ENCODE measurements around the gene SMYD4. TPM values are rescaled to one million over a fixed set of nuclear protein-coding genes. Genes with fewer than 3 reads are reported as not detected.

SMYD4 gene
- total and polyA plus RNA-seq, 9 of the 15 experiments (the other 6 are each of a cell fraction or from before 2014, with no cell fraction given) = 1.3 to 10.2 (median 6.7) TPM

- Histone ChIP-seq H3K9me1 (ENCODE audit: control insufficient read depth, insufficient read depth, low read length) (no peaks in the 10 kb centered on the region), H3K4me1 (replicated peaks in 1 of 2; ENCODE audit: control insufficient read depth in 2 of 2, insufficient read depth in 2 of 2, low read length in 2 of 2) (peaks cover 21 to 37% of the 10 kb centered on the region in 2 experiments; a peak in 4 of 5 replicates), H3K4me3 (no peak overlapping the region), H3K79me2 (ENCODE audit: control insufficient read depth, insufficient read depth, low read length) (peaks cover 22% of the 10 kb centered on the region), H3K4me2 (ENCODE audit: insufficient read depth, low read length) (no peak overlapping the region), H3K9ac (ENCODE audit: insufficient read depth in 1 of 2, low read depth in 2 of 2, low read length in 2 of 2) (no peak overlapping the region), H3K27me3 (ENCODE audit: control insufficient read depth in 2 of 2, insufficient read depth in 2 of 2, low read length in 2 of 2) (no peaks in the 10 kb centered on the region), H3K9me3 (replicated peaks; ENCODE audit: control insufficient read depth, insufficient read depth, low read depth, low read length) (no peaks in the 10 kb centered on the region), H3K36me3 (ENCODE audit: control insufficient read depth, insufficient read depth, low read length) (peaks cover 5% of the 10 kb centered on the region; the same call in 1 of the 3 replicates), H2AFZ (ENCODE audit: low read depth, low read length) (no peak overlapping the region), H4K20me1 (replicated peaks; ENCODE audit: control insufficient read depth, insufficient read depth, low read length) (no peaks in the 10 kb centered on the region), H3K27ac (ENCODE audit: extremely low read depth, low read depth, low read length) (no peak overlapping the region)
- no TSS peak for BruUV-seq (replicated peaks)
- ChIA-PET POLR2A (interaction anchor here (0.6 to 1.2 kb wide), 3 partner anchors 15 to 112 kb away, joined by 3 to 4 read pairs (median 3); no protein-coding TSS in a partner anchor), CTCF (ENCODE audit: low intra/inter-chr PET ratio) (no interaction called here)
- WGBS (ENCODE audit: insufficient coverage, low coverage, missing lambda C conversion rate) = 96% methylated on average over 4 of the region's 21 CpGs
- DNase-seq (ENCODE audit: extremely low read depth in 1 of 4, low spot score in 3 of 4) (no peak), ATAC-seq (no peak), FAIRE-seq (no peak)
- in situ Hi-C loops (cut with MboI) = loop anchor here (5.0 kb wide), 1 partner anchor 34 kb away; no protein-coding TSS in a partner anchor
- intact Hi-C loops (cut with micrococcal nuclease) = no loop called here
- TF ChIP-seq GTF2F1 (IDR thresholded peaks at IDR 0.05; ENCODE audit: low read depth, low read length) = no peak
- no peak for TF ChIP-seq KDM2B (CRISPR knock-in tag; IDR thresholded peaks at IDR 0.05)
- peak; percentile 31; the same call in 1 of the 2 replicates for TF ChIP-seq POLR2G (IDR thresholded peaks at IDR 0.05; ENCODE audit: low read depth, low read length)
Measured at GRCh38 chr17:1766382-1767135, 63.1 kb downstream of the SMYD4 start.

DNA sequence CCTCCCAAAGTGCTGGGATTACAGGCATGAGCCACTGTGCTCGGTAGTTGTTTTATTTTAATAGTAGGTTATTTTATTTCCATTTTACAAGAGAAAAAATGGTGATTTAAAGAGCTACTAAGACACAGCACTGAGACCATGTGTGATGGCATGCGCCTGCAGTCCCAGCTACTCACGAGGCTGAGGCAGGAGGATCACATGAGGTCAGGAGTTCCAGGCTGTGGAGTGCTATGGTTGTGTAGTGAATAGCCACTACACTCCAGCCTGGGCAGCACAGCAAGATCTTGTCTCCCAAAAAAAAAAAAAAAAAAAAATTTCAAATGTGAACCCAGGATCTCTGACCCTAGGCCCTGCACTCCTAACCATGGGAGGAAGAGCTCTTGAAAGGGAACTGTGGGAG, 64.1 kb downstream of the SMYD4 start:
- 83% methylated on average over 2 of the region's 3 CpGs for WGBS (ENCODE audit: insufficient coverage, low coverage, missing lambda C conversion rate)
- Histone ChIP-seq H3K4me3 (no peak overlapping the region), H3K4me2 (ENCODE audit: insufficient read depth, low read length) (no peak overlapping the region), H3K27me3 (ENCODE audit: control insufficient read depth in 2 of 2, insufficient read depth in 2 of 2, low read length in 2 of 2) (no peaks in the 10 kb centered on the region), H3K4me1 (replicated peaks in 1 of 2; ENCODE audit: control insufficient read depth in 2 of 2, insufficient read depth in 2 of 2, low read length in 2 of 2) (peaks cover 21 to 40% of the 10 kb centered on the region in 2 experiments; a peak in 4 of 5 replicates), H3K36me3 (ENCODE audit: control insufficient read depth, insufficient read depth, low read length) (0 out of 3 replicates have a peak, but pooled peaks cover 4% of the 10 kb centered on the region), H4K20me1 (replicated peaks; ENCODE audit: control insufficient read depth, insufficient read depth, low read length) (no peaks in the 10 kb centered on the region), H3K9me1 (ENCODE audit: control insufficient read depth, insufficient read depth, low read length) (no peaks in the 10 kb centered on the region), H3K9ac (ENCODE audit: insufficient read depth in 1 of 2, low read depth in 2 of 2, low read length in 2 of 2) (peak overlapping the region in 1 of 2 experiments; percentile 76; a peak in 1 of 4 replicates), H3K27ac (ENCODE audit: extremely low read depth, low read depth, low read length) (no peak overlapping the region), H3K9me3 (replicated peaks; ENCODE audit: control insufficient read depth, insufficient read depth, low read depth, low read length) (no peaks in the 10 kb centered on the region), H2AFZ (ENCODE audit: low read depth, low read length) (no peak overlapping the region), H3K79me2 (ENCODE audit: control insufficient read depth, insufficient read depth, low read length) (peaks cover 22% of the 10 kb centered on the region)
- TF ChIP-seq ILF3 (IDR thresholded peaks at IDR 0.05; ENCODE audit: borderline replicate concordance) = no peak
- TF ChIP-seq PHF8 (IDR thresholded peaks at IDR 0.05; ENCODE audit: borderline replicate concordance, low read length) = no peak
- TF ChIP-seq, protein P1, sequence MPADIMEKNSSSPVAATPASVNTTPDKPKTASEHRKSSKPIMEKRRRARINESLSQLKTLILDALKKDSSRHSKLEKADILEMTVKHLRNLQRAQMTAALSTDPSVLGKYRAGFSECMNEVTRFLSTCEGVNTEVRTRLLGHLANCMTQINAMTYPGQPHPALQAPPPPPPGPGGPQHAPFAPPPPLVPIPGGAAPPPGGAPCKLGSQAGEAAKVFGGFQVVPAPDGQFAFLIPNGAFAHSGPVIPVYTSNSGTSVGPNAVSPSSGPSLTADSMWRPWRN (IDR thresholded peaks at IDR 0.05; ENCODE audit: low read depth) = no peak
- TF ChIP-seq STAG1 (CRISPR knock-in tag; IDR thresholded peaks at IDR 0.05; ENCODE audit: borderline replicate concordance) = no peak
- TF ChIP-seq NCOA2 (IDR thresholded peaks at IDR 0.05; ENCODE audit: partially characterized antibody in 2 of 2) = no peak
- TF ChIP-seq XRCC4 (IDR thresholded peaks at IDR 0.05; ENCODE audit: extremely low read depth, insufficient read depth, insufficient read length) = no peak
- TF ChIP-seq RNF2 (IDR thresholded peaks at IDR 0.05) = no peak
- ChIA-PET CTCF (ENCODE audit: low intra/inter-chr PET ratio) (no interaction called here), POLR2A (interaction anchor here (0.6 to 1.2 kb wide), 5 partner anchors 10 to 113 kb away, joined by 3 to 4 read pairs (median 3); no protein-coding TSS in a partner anchor)
- DNase-seq (ENCODE audit: extremely low read depth in 1 of 4, low spot score in 3 of 4) (no peak), FAIRE-seq (no peak), ATAC-seq (no peak)
- BruUV-seq (replicated peaks) = no TSS peak
- intact Hi-C loops (cut with micrococcal nuclease) (no loop called here), in situ Hi-C loops (cut with MboI) (loop anchor here (5.0 kb wide), 1 partner anchor 33 kb away; no protein-coding TSS in a partner anchor)

Measured in K562 (cell line).